Ovary (tissue), 3 donors: ENCODE data around the gene CYP3A4.

ENCODE experiments used
- EP300 ChIP-seq: sonication (generic); formaldehyde crosslinking; IDR thresholded peaks from one replicate; pipeline ENCODE4 v1.6.1; 2017; ENCODE audit warnings: antibody characterized with exemption
- POLR2A ChIP-seq: fragments of 450-650 bp; IDR thresholded peaks from one replicate; pipeline ENCODE4 v1.6.1; 2017; ENCODE audit warnings: antibody characterized with exemption, mild to moderate bottlenecking, moderate library complexity
- TF ChIP-seq, protein P1 (sequence below), 3 donors: fragments of 450-650 bp in 2 of 3; fragments of 200-600 bp in 1 of 3; IDR thresholded peaks; one replicate each; pipeline versions ENCODE4 v1.5.1 to v1.8.0; 2016 to 2022; ENCODE audit warnings: antibody characterized with exemption in 3 of 3, mild to moderate bottlenecking in 1 of 3
- donor health status: DM: no; HTN: no; CAD: no.

DNA sequence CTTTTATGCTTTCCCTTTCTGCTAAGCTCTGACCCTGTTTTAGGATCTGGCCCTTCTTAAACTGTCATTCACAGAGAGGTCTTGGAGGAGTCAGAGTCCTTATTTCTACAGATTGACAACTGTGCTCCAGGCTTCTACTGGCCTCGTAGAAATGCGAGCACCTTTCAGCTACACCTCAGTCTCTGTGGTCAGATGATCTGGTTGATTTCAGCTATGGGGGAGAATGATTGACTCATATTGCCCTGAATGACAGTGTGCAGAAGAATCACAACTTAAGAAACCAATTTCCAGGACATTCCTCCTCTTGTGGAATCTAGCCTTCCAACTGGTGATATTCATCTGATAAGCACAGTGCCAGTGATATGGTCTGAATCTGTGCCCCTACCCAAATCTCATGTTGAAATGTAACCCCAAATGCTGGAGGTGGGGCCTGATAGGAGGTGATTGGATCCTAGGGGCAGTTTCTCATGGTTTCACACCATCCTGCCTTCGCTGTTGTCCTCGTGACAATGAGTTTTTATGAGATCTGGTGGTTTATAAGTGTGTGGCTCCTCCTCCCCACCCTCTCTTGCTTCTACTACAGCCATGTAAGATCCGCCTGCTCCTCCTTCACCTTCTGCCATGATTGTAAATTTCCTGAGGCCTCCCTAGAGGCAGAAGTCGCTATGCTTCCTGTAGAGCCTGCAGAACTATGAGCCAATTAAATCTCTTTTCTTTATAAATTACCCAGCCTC lies 35.0 kb downstream of the CYP3A4 start:
- TF ChIP-seq, protein P1, sequence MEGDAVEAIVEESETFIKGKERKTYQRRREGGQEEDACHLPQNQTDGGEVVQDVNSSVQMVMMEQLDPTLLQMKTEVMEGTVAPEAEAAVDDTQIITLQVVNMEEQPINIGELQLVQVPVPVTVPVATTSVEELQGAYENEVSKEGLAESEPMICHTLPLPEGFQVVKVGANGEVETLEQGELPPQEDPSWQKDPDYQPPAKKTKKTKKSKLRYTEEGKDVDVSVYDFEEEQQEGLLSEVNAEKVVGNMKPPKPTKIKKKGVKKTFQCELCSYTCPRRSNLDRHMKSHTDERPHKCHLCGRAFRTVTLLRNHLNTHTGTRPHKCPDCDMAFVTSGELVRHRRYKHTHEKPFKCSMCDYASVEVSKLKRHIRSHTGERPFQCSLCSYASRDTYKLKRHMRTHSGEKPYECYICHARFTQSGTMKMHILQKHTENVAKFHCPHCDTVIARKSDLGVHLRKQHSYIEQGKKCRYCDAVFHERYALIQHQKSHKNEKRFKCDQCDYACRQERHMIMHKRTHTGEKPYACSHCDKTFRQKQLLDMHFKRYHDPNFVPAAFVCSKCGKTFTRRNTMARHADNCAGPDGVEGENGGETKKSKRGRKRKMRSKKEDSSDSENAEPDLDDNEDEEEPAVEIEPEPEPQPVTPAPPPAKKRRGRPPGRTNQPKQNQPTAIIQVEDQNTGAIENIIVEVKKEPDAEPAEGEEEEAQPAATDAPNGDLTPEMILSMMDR (IDR thresholded peaks at IDR 0.05), result no peak
- TF ChIP-seq POLR2A, result no peak
- no peak for TF ChIP-seq EP300
